Measurements from ENCODE around the gene TPRN. TPM values are rescaled to one million over a fixed set of nuclear protein-coding genes. Genes with fewer than 3 reads are reported as not detected.

The TPRN gene
- total RNA-seq, 4 donors from 2014 or later = 6.5 to 13.5 (median 9.9) TPM

DNA sequence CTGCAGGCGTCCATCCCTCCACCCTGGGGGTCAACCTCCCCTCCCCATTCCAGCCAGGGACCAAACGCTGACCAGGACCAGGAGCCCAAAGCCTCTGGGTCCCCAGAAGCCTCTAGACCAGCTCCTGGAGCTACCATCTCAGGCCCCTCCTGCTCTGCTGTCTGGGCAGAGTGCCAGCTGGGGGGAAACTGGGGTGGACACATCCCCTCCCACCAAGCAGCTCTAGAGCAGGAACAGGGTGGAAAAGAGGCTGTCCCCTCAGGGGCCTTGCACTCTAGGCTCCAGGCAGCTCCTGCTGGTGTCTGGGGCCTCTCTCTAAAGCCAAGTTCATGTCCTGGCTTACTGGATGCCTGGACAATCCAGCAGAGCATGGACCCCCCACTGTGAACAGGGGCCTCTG, 7.7 kb downstream of the TPRN start:
- Histone ChIP-seq H3K9me3 (no peaks in the 10 kb centered on the region), H3K36me3 (peaks cover 8 to 10% of the 10 kb centered on the region in 2 donors), H3K4me1 (peaks cover 14 to 23% of the 10 kb centered on the region in 2 donors), H3K27me3 (no peaks in the 10 kb centered on the region), H3K4me3 (replicated peaks in 1 of 3) (no peak overlapping the region), H3K27ac (no peak overlapping the region)
- no CpG with 5 or more reads among the region's 2 CpGs for WGBS, 2 donors
- intact Hi-C loops (cut with DNase I) = no loop called here
- no peak for DNase-seq
- TF ChIP-seq, protein P1, sequence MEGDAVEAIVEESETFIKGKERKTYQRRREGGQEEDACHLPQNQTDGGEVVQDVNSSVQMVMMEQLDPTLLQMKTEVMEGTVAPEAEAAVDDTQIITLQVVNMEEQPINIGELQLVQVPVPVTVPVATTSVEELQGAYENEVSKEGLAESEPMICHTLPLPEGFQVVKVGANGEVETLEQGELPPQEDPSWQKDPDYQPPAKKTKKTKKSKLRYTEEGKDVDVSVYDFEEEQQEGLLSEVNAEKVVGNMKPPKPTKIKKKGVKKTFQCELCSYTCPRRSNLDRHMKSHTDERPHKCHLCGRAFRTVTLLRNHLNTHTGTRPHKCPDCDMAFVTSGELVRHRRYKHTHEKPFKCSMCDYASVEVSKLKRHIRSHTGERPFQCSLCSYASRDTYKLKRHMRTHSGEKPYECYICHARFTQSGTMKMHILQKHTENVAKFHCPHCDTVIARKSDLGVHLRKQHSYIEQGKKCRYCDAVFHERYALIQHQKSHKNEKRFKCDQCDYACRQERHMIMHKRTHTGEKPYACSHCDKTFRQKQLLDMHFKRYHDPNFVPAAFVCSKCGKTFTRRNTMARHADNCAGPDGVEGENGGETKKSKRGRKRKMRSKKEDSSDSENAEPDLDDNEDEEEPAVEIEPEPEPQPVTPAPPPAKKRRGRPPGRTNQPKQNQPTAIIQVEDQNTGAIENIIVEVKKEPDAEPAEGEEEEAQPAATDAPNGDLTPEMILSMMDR (IDR thresholded peaks at IDR 0.05) = no peak
- no peak for TF ChIP-seq POLR2A (IDR thresholded peaks at IDR 0.05)

DNA sequence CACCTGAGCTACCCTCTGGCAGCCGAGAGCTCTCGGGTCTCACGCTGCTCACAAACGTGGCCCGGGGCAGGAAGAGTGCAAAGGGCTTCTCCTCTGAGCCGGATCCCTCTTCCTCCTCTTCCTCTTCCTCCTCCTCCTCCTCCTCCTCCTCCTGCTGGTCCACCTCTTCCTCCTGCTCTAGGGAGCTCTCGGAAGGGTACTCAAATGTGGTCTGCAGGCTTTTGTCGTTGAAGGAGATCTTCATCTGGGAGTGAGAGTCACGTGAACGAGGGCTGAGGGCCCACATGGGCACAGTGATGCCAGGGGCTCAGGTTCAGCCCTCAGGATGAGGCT, 8.1 kb downstream of the TPRN start:
- Histone ChIP-seq H3K4me1 (peaks cover 18 to 23% of the 10 kb centered on the region in 2 donors), H3K27me3 (no peaks in the 10 kb centered on the region), H3K36me3 (peaks cover 8 to 10% of the 10 kb centered on the region in 2 donors), H3K9me3 (no peaks in the 10 kb centered on the region), H3K27ac (no peak overlapping the region), H3K4me3 (replicated peaks in 1 of 3) (no peak overlapping the region)
- intact Hi-C loops (cut with DNase I) = no loop called here
- 84% methylated on average over 7 to 10 of the region's 10 CpGs for WGBS, 2 donors
- DNase-seq = no peak
- no peak for TF ChIP-seq POLR2A (IDR thresholded peaks at IDR 0.05)
- TF ChIP-seq, protein P1 (IDR thresholded peaks at IDR 0.05) = no peak

DNA sequence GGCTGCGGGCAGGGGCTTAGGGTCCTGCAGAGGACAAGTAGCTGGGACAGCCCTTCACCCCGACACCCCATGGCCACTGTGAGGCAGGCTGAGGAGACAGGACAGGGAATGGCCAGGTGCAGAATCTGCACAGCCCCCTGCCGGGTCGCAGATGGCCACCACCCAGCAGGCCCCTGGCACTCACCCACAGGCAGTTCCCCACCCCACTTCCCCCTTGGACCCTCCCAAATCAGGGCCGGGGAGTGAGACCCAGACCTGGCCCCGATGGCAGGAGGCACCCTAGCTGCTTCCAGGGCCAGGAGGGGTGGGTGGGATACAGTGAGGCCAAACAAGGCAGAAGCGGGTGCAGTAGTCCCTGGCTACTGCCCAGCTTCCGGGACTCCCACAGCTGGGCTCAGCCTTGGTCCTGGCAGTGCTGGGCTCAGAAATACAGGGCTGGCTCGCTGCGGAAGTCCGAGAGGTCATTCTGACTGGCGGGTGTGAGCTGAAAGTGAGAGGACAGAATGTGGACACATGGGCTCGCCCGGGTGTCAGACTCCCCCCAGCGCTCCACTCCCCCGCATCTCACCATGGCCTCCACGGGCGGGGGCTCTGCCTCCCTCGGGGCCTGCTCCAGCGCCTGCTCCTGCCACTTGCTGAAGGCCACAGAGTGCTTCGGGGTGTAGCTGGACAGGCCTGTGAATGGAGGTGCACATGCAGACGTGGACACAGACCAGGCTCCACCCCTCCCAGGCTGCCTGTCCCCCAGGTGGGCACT, 8.7 kb downstream of the TPRN start:
- H3K36me3 ChIP-seq = peaks cover 8 to 10% of the 10 kb centered on the region in 2 donors
- no peak overlapping the region for H3K4me3 ChIP-seq (replicated peaks in 1 of 3)
- WGBS, 2 donors = 85 to 91% methylated on average over 14 to 16 of the region's 22 CpGs
- no peaks in the 10 kb centered on the region for H3K27me3 ChIP-seq
- H3K27ac ChIP-seq = no peak overlapping the region
- H3K4me1 ChIP-seq = peaks cover 24 to 26% of the 10 kb centered on the region in 2 donors
- intact Hi-C loops (cut with DNase I) = no loop called here
- no peak for DNase-seq
- TF ChIP-seq, protein P1 (IDR thresholded peaks at IDR 0.05) = no peak
- no peak for TF ChIP-seq POLR2A (IDR thresholded peaks at IDR 0.05)
- H3K9me3 ChIP-seq = no peaks in the 10 kb centered on the region

DNA sequence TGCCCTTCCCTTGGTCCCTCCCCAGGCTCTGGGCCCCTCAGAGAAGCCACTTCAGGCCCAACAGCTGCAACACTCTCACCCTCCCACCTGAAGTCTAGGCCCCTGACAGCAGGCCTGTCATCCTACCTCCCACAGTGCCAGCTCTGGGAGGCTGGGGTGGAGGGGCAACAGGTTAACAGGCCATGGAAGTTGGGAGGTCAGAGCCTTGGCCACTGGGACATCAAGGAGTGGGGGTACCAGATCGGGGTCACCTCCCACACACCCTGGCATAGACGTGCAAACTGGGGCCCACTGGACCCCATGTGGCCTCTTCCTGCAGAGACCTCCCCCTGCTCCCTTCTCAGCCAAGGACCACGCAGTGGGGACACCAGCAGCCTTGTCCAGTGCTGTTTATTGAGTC, 9.3 kb downstream of the TPRN start:
- H3K27me3 ChIP-seq = no peaks in the 10 kb centered on the region
- no peaks in the 10 kb centered on the region for H3K9me3 ChIP-seq
- TF ChIP-seq, protein P1 (IDR thresholded peaks at IDR 0.05) = no peak
- no peak for TF ChIP-seq POLR2A (IDR thresholded peaks at IDR 0.05)
- H3K4me3 ChIP-seq (replicated peaks in 1 of 3) = no peak overlapping the region
- H3K27ac ChIP-seq = no peak overlapping the region
- H3K4me1 ChIP-seq = peaks cover 29 to 33% of the 10 kb centered on the region in 2 donors
- 74 to 80% methylated on average over 2 of the region's 3 CpGs for WGBS, 2 donors
- peaks cover 8 to 10% of the 10 kb centered on the region in 2 donors for H3K36me3 ChIP-seq
- DNase-seq = no peak
- intact Hi-C loops (cut with DNase I) = no loop called here

DNA sequence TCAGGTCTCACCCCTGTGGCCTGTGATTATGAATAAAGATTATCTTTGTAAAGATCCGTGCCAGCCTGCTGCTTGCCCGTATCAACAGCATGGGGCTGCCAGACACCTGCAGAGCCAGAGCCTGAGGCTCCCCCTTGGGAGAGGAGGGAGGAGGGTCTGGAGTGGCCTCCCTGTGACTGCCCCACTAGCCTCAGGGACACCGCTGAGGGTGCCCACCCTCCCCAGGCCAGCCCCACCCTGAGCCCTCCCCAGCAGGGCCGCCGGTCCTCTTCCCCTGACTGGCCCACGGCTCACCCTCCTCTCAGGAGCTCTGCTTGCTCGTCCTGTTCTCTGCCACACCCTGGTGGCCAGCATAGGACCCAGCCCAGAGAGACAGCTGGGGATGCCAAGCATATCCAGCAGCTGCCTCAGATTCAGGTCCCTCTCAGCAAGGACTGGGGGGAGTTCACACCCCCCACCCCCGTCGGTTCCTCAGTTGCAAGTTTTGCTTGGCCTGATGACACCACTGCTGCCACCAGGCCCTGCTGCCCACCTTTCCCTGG, 10.2 kb downstream of the TPRN start:
- Histone ChIP-seq H3K4me3 (replicated peaks in 1 of 3) (no peak overlapping the region), H3K9me3 (no peaks in the 10 kb centered on the region), H3K36me3 (peaks cover 10 to 11% of the 10 kb centered on the region in 2 donors), H3K4me1 (peaks cover 29 to 33% of the 10 kb centered on the region in 2 donors), H3K27me3 (no peaks in the 10 kb centered on the region), H3K27ac (peak overlapping the region in 1 of 3 donors; percentile 88)
- 73 to 82% methylated on average over 6 to 8 of the region's 9 CpGs for WGBS, 2 donors
- DNase-seq = no peak
- intact Hi-C loops (cut with DNase I) = no loop called here
- no peak for TF ChIP-seq POLR2A (IDR thresholded peaks at IDR 0.05)
- TF ChIP-seq, protein P1 (IDR thresholded peaks at IDR 0.05) = no peak
